Measurements from ENCODE around the gene AK1.
"Not testable (repeated sequence)": the region's sequence is repeated elsewhere in the genome, so short reads cannot be mapped to it uniquely, and the experiment has no call there.

GRCh38 chr9:127870153-127870491, 7.4 kb downstream of the AK1 start:
- not testable (repeated sequence) for TF ChIP-seq POLR2A (IDR thresholded peaks at IDR 0.05; ENCODE audit: low read length); GATA1 (IDR thresholded peaks at IDR 0.05; ENCODE audit: low read depth, low read length)

All from erythroblast (primary cell).